NCI-H128 (cell line): ENCODE data around the gene FOXP1.

ENCODE experiments used
- DNase-seq: peaks from one replicate; lab custom pipeline; 2025; ENCODE audit not compliant: unreplicated experiment; lab: John Stamatoyannopoulos, UW

FOXP1 gene

DNA sequence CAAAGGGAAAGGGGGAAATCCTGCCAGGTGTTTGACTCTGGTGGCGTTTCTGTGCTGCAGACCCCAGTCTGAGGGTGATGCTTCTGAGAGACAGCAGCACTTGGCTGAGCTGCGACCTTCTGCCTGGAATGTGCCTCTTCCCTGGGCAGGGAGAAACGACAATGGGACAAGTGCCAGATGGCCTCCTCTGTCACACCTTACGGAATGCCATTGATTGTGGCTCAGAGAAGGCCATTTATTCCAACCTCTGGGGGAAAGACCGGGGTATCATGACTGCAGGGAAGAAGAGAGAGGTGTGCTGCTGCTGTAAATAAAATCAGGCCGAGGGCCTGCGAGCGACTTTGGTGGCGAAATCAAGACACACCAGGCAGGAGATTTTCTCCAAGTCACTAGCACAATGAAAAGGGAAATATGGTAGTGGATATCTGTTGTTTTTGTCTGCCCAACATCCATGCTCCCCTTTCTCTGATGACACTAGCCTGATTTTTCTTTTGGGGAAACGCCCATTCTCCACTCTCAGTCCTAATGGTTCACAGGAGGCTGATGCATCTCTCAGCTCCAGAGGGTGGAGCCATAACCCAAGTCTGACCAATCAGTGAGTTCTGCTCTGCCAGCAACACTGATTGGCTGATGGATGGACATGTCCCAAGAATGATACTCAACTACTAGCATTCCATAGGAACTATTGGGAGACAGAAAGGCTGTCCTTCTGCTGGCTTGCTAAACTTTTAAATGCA, 336.1 kb downstream of the FOXP1 start:
- no peak for DNase-seq

DNA sequence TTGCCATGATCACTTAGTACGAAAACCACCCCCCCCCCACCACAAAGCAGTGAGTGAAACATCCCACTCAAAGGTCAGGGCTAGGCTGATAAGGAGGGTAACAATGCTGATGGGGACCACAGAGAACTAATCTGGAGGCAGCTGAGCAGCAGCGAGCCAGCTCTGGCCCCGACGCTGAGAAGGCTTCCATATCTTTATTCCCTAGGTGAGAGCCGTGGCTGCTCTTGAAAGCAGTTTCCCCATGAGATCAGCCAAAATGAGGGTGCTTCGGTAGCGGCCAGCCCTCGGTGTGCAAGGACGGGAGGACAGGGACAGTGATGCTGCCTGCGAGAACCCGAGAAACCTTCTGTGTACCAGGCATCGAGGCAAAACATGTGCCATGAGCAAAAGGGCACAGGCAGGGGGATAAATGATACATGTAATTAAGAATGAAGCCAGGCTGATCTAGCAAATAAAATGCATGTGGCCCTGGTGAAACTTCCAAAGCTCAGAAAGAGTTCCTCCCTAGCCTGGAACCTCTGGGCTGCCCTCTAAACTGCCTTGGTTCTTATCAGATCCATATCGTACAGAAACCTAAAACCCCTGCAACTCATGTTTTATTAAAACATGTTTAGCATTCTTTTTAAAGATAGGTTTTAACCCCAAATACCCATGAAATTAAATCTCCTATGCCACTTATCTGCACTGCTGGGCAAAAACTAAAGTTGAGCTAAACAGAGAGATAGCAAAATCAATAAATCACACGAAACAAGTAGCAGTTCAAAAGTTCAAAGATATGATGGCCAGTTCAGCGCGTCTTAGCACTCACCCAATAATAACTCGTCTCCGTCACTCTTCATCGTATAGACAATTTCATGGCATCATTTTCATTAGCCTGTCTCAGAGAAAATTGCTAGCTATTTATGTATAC, 337.3 kb downstream of the FOXP1 start:
- no peak for DNase-seq

DNA sequence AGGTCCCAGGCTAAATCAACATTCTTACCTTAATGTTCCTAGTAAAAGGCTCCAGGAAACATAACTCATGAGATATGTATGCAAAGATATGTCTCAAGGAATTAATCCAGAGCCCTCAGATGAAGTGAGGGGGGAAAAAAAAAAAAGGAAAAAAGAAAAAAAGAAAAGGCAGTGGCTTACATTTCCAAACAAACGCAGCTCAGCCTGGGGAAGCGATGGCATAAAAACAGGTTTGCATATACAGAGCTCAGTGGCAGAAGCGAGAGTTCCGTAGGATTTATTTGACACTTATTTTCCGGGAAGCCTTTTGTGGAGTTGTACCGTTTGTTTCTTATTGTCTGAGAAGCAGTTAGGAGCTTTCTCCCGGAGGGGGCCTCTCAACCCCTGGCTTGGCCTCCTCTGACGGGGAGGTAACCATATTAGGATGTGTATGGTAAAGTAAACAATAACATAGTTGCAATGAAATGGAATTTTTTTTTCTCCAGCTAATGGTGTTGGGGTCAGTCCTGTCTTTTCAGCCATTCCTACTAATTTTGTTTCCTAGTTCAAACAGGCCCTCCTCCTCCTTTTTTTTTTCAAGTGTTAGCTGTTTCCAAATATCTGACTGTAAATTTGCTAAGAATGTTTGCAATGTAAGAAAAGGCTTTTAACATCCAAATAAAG, 338.6 kb downstream of the FOXP1 start:
- no peak for DNase-seq

DNA sequence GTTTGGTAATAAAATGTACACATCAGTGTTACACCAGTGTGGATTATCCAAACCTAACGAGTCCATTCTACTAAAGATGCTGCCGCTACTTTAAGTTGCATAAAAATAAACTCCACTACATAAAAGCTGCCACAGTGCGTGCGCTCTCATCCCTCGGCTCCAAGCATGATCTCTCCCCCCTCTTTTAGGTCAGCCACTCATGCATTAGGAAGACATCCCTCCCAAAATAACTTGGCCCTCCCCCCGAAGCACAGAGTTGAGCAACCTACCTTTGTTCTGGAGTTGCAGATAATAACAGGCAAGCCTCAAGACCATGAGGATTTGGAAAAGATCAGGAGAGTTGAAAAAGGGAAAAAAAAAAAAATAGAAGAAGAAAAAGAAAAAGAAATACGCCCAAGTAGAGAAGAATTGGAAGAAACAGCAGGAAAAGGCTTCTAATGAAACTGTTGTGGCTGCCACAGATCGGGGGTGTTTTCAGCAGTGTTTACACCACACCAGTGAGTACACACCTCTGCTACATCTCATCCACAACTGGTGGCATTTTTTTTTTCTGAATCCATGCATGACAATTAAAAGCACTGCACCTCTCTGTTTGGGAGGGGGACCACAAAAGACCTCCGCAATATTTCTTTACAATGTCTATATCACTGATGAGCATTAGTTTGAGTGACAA, 339.2 kb downstream of the FOXP1 start:
- DNase-seq = no peak

DNA sequence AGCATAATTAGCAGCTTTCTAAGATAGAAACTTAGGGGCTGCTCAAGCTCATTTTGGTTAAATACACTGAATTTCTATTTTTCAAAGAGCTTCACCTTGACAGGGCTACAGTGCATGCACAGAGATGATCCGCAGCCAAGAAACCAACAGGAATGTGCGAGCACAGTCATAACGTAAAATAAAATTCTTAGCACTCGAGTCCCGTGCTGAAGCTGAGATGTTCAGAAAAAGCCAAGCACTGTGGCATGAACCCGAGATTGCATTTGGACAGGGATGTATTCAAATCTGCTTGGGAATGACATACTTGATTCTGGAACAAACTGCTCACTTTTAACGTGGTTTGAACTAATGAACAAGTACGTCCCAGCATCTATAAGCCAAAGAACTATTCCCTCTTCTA, 340.3 kb downstream of the FOXP1 start:
- no peak for DNase-seq

DNA sequence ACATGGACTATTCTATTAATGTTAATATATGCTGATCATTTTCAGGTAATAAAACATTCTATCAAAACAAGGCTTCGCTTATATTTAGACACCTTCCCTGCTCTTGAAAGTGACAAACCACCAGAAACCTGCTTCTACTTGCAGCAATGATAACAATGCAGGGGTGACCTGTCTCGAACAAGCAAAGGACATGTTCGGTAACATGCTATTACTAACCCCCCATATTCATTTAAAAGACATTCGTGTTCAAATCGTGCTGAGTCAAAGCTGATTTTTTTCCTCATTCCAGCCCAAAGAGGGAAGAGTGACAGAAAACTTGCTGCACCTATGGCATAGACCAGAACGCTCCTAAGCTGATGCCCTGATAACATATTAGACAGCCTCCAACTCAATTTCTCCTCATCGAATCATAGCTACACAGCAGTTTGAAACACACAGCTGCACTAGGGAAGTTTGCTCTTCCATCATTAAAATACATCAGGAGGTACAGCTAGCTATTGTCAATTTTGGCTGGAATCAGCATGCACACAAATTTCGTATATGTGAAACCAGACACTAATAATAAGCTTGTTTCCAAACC, 341.5 kb downstream of the FOXP1 start:
- DNase-seq = no peak

DNA sequence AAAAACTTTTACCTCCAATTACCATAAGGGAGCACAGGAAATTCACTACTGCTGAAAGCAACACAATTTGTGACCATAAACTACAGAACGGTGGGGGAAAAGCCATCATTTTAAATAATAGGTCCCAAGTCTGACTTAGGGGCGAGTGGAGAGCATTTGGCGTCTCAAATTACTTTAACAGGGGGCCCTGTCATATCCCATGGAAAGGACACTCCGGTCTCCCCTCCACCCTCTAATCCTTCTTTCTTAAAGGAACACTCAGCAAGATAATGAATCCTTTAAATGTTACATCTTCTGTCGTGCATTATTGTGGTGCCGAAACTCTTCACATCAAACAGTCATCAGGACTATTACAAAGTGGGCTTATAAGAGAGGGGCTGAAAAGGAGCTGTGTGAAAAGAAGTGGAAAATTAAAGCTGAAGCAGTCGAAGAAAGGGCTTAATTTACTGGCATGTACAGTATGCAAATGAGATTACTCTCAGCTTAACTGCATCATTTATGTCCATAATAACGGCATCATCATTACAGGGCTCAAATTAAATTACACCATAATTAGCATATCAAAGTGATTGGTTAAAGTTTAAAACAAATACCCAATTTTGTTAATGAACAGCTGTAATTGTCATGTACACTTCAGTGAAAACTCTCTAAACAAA, 342.2 kb downstream of the FOXP1 start:
- no peak for DNase-seq

DNA sequence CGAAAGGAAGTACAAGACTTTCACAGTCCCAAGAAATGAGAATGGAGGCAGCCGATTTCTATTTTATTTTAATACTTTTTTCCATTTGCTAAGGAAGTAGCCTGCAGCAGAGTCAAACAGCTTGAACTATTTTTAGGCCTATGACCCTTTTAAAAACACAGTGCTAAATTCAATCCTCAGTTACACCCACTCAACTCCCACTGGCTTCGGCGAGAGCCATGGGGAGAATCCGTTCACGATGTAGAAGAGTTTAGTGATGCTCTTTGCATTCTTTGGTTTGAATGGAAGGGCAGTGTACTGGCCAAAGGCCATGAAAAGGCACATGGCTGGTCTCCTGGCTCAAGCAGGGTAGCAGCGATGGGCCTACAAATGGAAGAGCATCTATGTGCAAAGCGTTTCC, 343.5 kb downstream of the FOXP1 start:
- no peak for DNase-seq

DNA sequence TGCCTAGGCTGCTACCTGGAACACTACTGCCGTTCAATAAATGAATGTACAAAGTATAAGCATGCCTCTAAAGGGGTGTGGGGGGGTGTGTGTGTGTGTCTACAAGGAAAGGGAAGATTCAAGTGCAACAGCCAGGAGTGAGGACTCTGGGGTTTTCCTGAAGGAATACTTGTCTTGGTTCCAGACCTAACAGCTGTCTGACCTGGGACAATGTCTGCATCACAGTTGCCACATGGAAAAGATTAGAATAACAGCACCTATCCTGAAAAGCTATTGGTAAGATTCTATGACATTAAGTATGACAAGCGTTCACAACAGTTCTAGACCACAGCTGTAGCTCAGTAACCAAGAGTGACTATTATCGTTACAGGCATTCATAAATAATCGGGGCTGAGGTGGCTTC, 345.2 kb downstream of the FOXP1 start:
- no peak for DNase-seq

DNA sequence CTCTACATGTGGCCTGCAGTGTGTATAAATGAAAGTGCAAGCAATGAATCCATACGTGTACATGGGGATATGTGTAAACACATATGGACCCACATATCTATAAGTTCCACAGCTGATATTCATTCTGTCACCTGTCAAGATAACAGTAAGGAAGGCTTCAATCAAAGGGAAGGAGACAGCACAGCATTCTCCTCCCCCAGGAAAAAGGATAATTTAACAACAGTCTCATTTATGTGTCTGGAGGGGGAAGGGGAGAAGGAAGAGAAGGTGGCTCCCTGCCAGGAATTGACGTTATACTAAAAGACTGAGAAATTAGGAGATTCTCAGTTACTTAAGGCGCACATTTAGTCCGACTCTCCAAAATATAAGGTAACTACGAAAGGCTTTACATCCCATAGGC, 345.9 kb downstream of the FOXP1 start:
- DNase-seq = no peak

DNA sequence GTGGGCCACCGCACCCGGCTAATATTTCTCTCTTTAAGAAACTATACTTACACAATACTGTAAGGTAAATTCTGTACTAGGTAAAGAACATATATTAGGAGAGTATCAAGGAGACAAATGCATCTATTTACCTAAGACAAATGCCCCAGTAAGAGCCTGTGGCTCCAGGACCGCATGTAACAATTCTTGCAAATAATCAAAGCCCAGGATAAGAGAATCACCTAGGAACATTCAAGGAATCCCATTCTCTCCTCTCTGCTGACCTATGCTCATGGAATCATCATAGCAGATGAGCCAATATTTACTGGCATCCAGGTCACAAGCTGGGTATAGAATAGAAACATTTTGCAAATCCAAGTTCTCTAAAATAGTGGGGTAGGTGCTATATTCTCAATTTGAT, 347.7 kb downstream of the FOXP1 start:
- DNase-seq = no peak

DNA sequence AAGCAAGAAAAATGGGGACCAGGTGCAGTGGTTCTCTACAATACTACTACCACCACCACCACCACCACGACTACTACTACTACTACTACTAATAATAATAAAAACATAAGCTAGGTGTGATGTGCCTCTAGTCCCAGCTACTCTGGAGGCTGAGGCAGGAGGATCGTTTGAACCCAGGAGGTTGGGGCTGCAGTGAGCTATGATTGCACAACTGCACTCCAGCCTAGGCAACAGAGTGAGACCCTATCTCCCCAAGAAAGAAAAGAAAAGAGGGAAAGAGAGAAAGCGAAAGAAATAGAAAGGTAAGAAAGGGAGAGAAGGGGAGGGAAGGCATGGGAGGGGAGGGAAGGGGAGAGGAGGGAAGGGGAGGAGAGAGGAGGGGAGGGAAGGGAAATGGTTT, 350.6 kb downstream of the FOXP1 start:
- no peak for DNase-seq

DNA sequence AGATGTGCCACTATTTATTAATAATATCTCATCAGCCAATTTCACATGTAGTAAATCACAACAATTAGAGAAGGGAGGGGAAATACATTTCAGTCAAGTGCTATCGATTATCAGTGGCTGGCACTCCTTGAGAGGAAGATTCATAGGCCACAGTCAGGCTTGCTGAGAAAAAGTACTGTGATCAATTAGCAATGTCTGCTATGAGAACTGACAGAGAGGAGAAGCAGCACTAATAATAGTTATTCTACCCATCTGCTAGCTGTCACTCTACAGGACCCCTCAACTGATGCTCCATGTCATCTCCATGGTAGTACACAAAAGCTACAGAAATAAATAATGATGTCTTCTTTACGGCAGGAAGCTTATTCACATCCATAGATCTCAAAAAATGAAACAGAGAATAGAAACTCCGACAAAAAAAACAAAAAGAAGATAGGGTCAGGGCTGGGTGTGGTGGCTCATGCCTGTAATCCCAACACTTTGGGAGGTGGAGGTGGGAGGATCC, 351.3 kb downstream of the FOXP1 start:
- DNase-seq = no peak

DNA sequence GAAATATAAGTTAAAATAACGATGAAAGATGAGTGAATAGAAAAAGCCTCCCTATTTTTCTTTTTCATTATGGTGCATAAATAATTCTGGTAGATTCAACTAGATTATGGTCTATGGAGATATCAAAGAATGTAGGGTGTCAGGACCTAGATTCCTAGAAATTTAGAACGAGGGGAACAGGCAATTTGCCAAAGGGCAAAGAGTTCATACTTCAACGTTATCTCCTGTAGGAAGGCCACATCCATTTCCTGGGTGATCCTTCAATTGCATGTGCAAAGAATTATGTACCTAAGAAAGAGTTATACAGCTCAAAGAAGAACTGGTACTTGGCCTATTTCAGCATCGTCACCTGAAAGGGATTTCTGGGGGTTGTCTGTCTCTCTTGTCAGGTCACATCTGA, 351.8 kb downstream of the FOXP1 start:
- no peak for DNase-seq

DNA sequence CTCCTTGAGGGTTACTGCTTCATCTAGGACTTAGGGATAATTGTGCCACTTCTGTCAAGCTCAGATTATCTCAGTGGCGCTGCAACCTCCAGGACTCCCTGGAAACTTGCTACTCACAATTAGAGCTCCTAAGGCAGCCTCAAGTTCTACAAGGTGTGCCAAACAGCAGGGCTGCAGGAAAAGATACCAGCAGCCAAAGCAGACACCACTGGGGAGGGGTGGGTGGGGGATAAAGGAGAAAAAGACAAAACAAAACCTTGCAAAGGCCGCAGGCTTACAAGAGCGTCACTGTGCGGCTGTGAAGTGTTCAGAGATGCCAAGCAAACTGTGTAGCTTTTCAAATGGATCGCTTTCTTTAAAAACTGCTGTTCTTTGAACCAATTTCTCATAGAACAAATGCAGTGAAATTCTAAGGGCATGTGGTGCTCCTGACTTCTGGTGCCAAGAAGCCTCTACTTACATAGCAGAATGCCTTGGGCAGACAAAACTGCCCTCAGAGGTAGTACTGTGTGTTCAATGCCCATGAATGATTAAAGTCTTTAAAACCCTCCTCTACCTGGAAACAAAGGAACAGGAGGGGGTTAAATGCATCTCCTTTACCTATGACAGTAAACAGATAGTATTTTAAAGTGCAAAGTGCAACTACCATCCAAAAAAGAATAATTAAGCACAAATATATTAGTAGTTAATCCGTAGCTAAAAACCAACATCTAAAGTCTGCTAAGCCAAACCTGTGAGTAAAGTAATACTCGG, 353.4 kb downstream of the FOXP1 start:
- no peak for DNase-seq

DNA sequence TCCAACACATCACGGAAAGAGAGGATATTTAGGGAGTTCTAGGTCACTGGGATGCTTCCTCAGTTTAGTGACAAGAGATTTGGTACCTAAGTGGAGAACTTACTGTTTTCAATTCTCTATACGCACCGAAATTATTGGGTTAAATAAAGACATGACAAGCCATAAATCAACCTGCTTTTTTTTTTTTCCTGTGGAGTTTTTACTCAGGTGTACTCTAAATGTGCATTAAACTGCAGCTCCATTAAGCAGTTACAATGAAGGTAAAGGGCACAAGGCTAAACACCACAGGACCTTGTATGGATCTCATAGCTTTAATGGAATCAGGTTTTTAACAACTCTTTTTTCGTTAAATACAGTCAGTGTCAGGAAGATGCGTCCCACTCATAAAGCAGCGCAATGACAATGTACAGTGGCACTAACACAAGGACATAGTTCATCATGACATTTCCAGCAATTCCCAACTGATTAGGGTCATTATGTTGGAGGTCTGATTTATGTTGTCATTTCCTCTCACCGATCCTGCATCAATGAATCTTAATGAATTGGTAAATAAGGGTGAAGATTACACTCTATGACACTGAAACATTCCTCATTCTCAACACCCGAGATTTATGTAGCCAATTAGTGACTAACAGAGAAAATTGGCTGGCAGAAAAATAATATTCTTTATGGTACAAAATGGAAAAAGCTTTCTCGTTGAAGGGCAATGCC, 355.2 kb downstream of the FOXP1 start:
- DNase-seq = no peak

DNA sequence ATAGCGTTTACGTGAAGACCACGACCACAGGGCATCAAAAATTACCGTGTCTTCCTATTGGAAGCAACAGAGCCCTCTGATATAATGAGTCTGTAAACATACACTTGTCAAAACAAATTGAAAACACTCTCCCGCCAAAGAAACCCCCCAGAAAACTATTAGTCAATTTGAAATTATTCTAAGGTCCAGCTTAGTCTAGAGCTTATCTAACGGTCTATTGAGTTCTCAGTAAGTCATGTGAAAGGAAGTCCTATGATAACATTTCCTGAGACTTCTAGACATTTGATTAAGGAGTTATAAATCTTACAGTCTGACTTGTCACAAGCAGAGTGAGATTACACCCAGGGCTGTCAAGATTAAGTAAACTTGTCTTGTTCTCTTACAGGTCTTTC, 356.3 kb downstream of the FOXP1 start:
- DNase-seq = no peak

DNA sequence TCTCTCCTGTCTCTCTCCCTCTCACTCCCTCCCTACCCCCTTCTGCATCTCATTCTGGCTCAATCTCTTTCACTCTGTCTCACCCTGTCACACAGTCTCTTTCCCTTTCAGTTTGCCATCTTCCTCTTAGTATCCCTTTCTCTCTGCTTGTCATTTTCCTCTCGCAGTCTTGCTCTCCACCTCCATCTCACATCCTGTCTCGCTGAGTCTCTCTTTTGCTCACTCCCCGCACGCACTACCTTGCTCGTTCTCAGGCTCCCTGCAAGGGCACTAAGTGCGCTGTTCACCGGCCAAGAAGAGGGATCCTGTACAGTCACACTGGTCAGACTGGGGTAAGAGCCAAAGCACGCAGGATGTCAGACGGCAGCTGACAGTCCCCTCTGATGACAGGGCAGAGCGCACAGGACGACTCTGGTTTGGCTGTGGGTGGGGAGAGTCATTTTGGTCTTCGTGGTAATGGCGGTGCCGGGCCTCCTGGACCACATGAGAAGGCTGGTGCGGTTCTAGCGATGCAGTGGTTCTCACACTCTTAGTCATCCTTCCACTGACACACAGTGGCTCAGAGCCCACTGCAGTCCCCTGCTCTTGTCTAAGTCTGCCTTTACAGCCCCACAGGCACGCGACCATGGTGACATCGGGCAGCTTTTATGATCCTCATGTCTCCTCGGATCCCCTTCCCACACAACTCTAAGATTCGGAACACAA, 356.8 kb downstream of the FOXP1 start:
- DNase-seq = no peak
